ENCODE data around the gene ARMC9. TPM values are rescaled to one million over a fixed set of nuclear protein-coding genes. Genes with fewer than 3 reads are reported as not detected.

The ARMC9 gene
- total and polyA plus RNA-seq, 7 donors, result 2.4 to 95.3 (median 24.3) TPM

DNA sequence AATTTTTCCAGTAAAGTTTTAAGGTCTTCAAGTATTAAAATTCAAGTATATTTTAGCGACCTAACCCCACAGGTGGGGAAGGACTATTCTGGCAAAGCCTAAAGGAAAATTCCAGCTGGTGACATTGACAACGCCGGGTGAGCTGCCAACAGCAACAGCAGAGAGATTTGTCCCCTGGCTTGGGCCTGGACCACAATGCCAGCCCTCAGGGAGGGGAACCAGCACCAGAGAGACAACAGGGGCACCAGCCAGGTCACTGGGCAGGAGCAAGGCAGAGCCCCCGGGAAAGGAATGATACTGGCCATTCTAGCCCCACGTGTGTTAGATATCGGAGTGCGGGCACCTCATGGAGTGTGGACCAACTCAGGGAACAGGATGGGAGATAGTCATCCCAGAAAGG, 95.7 kb downstream of the ARMC9 start:
- H3K4me1 ChIP-seq, result no peaks in the 10 kb centered on the region
- no peak overlapping the region for H3K27ac ChIP-seq
- DNase-seq, result no peak
- H3K9me3 ChIP-seq, result no peaks in the 10 kb centered on the region
- TF ChIP-seq, protein P1, sequence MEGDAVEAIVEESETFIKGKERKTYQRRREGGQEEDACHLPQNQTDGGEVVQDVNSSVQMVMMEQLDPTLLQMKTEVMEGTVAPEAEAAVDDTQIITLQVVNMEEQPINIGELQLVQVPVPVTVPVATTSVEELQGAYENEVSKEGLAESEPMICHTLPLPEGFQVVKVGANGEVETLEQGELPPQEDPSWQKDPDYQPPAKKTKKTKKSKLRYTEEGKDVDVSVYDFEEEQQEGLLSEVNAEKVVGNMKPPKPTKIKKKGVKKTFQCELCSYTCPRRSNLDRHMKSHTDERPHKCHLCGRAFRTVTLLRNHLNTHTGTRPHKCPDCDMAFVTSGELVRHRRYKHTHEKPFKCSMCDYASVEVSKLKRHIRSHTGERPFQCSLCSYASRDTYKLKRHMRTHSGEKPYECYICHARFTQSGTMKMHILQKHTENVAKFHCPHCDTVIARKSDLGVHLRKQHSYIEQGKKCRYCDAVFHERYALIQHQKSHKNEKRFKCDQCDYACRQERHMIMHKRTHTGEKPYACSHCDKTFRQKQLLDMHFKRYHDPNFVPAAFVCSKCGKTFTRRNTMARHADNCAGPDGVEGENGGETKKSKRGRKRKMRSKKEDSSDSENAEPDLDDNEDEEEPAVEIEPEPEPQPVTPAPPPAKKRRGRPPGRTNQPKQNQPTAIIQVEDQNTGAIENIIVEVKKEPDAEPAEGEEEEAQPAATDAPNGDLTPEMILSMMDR (IDR thresholded peaks at IDR 0.05), result no peak
- TF ChIP-seq POLR2AphosphoS5 (IDR thresholded peaks at IDR 0.05) (no peak), POLR2A (IDR thresholded peaks at IDR 0.05) (no peak), EP300 (IDR thresholded peaks at IDR 0.05) (no peak)
- no peaks in the 10 kb centered on the region for H3K27me3 ChIP-seq
- intact Hi-C loops (cut with DNase I), result no loop called here
- WGBS, 2 donors, result 89 to 91% methylated on average over 7 of the region's 7 CpGs
- peaks cover 0 to 81% (median 17%) of the 10 kb centered on the region in 4 donors for H3K36me3 ChIP-seq
- H3K4me3 ChIP-seq, result no peak overlapping the region

DNA sequence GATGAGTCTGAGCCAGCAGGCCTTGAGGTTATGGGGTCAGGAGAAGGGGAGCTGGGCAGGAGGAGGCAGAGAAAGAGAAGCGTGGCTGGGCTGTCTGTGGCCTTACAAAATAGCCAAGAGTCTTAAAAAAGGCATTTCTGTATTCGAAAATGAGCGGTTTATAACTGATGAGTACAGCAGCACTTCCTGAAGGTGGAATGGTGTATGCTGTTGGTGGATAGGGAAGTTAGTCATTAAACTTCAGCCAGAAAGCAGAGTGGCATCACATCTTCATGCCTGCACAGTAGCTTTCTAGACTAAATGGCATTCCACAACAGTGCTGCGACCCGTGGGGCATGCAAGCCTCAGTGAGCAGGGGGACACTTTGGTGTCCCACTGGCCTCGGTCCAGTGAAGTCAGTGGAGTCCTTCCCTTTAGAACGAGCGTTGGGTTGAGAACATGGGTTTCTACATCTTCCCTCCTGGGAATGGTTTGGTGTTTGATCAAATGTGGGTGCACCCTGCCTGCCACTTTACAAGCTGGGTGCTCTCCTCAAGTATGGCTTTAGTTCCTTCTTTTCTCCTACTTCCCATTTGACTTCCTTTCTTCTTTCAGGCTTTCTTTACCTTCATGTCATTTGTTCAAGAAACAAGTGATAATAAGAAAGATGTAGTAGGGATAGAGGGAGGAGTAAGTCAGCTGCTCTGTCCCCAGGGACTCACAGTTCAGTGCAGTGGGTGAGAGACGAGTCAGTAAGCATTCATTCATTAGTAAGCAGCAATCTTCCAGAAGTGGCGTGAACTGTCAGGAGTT, 96.3 kb downstream of the ARMC9 start:
- H3K27ac ChIP-seq, result no peak overlapping the region
- no peaks in the 10 kb centered on the region for H3K9me3 ChIP-seq
- H3K36me3 ChIP-seq, result peaks cover 0 to 75% (median 16%) of the 10 kb centered on the region in 4 donors
- WGBS, 2 donors, result 76 to 86% methylated on average over 10 of the region's 10 CpGs
- TF ChIP-seq EP300 (IDR thresholded peaks at IDR 0.05) (no peak), POLR2A (IDR thresholded peaks at IDR 0.05) (no peak), POLR2AphosphoS5 (IDR thresholded peaks at IDR 0.05) (no peak)
- TF ChIP-seq, protein P1 (IDR thresholded peaks at IDR 0.05), result no peak
- no peaks in the 10 kb centered on the region for H3K27me3 ChIP-seq
- no peak for DNase-seq
- no peak overlapping the region for H3K4me3 ChIP-seq
- no peaks in the 10 kb centered on the region for H3K4me1 ChIP-seq
- intact Hi-C loops (cut with DNase I), result loop anchor here (5.0 kb wide), 1 partner anchor 158 kb away; no protein-coding TSS in a partner anchor

DNA sequence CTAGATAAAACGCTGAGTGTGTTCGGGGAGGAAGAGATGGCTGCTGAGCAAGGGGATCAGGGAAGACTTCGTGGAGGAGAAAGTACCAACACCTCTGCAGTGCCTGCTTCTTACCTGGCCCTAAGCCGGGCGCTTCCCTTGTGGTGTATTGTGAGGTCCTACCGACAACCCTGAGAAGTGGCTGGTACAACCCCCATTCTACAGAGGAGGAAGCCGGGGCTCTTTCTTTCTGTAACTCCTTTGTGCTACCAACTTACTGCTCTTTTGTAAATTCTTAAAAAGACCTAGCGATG, 96.9 kb downstream of the ARMC9 start:
- intact Hi-C loops (cut with DNase I), result loop anchor here (5.0 kb wide), 1 partner anchor 157 kb away; no protein-coding TSS in a partner anchor
- H3K4me3 ChIP-seq, result no peak overlapping the region
- no peaks in the 10 kb centered on the region for H3K4me1 ChIP-seq
- no peak overlapping the region for H3K27ac ChIP-seq
- H3K27me3 ChIP-seq, result no peaks in the 10 kb centered on the region
- WGBS, 2 donors, result 89 to 93% methylated on average over 8 of the region's 8 CpGs
- no peak for DNase-seq
- no peak for TF ChIP-seq POLR2AphosphoS5 (IDR thresholded peaks at IDR 0.05)
- TF ChIP-seq, protein P1 (IDR thresholded peaks at IDR 0.05), result no peak
- no peak for TF ChIP-seq POLR2A (IDR thresholded peaks at IDR 0.05)
- no peak for TF ChIP-seq EP300 (IDR thresholded peaks at IDR 0.05)
- H3K9me3 ChIP-seq, result no peaks in the 10 kb centered on the region
- peaks cover 0 to 71% (median 16%) of the 10 kb centered on the region in 4 donors for H3K36me3 ChIP-seq

DNA sequence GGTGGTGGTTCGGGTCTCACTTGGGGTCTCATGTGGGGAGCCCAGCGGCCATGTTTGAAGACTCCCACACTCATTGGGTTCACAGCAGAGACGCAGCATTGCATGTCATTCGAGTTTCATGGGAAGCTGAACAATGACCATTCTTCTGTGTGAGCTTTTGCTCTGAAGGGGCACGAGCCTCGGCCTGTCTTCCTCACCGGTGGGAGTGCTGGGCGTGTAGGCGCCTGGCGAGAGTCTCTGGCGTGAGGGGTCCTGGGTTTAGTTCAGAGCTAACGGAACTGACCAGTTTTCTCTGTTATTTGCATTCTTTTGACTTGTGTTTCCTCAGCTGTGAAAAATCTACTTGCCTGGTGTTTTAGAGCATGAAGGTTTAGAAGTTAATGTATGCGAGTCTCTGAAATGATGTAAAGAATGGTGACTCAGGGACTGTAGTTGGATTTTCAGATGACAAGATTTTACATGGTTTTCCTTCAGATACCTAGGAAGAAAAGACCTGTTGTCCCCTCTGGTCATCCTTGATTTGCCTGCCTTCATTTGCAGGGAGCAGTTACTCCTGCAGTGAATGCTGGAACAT, 98.1 kb downstream of the ARMC9 start:
- no peak overlapping the region for H3K4me3 ChIP-seq
- H3K27me3 ChIP-seq, result no peaks in the 10 kb centered on the region
- H3K27ac ChIP-seq, result no peak overlapping the region
- no peaks in the 10 kb centered on the region for H3K9me3 ChIP-seq
- 93 to 96% methylated on average over 13 of the region's 13 CpGs for WGBS, 2 donors
- peaks cover 0 to 63% (median 16%) of the 10 kb centered on the region in 4 donors for H3K36me3 ChIP-seq
- DNase-seq, result no peak
- no peak for TF ChIP-seq EP300 (IDR thresholded peaks at IDR 0.05)
- no peak for TF ChIP-seq POLR2A (IDR thresholded peaks at IDR 0.05)
- no peak for TF ChIP-seq POLR2AphosphoS5 (IDR thresholded peaks at IDR 0.05)
- no peaks in the 10 kb centered on the region for H3K4me1 ChIP-seq
- intact Hi-C loops (cut with DNase I), result loop anchor here (2.0 to 5.0 kb wide), 2 partner anchors 116 to 156 kb away; no protein-coding TSS in a partner anchor
